Neutrophil (primary cell): ENCODE results near the gene GFPT2.

ENCODE experiments used
- H3K27ac ChIP-seq: fragments of 200-600 bp; sonication (generic); 2 replicates; pipeline ENCODE4 v1.5.1; 2016; ENCODE audit warnings: mild to moderate bottlenecking, moderate library complexity
- H3K27me3 ChIP-seq: fragments of 200-600 bp; sonication (generic); 2 replicates; pipeline ENCODE4 v1.6.0; 2016; ENCODE audit warnings: mild to moderate bottlenecking
- H3K36me3 ChIP-seq: fragments of 200-600 bp; sonication (generic); 2 replicates; pipeline ENCODE4 v1.5.1; 2017
- H3K4me1 ChIP-seq, 2 experiments: fragments of 200-600 bp in 1 of 2; sonication (generic) in 1 of 2; 1 replicate in 1 of 2; 2 replicates in 1 of 2; pipeline versions ENCODE4 v1.5.1 to v1.6.1; 2013 to 2016; ENCODE audit warnings: low read depth in 1 of 2, low read length in 1 of 2, mild to moderate bottlenecking in 1 of 2, moderate library complexity in 1 of 2; ENCODE audit not compliant: control insufficient read depth in 1 of 2, insufficient read depth in 1 of 2
- H3K4me3 ChIP-seq, 2 experiments: fragments of 200-600 bp in 1 of 2; sonication (generic) in 1 of 2; 1 replicate in 1 of 2; 2 replicates in 1 of 2; pipeline ENCODE4 v1.5.1; 2013 to 2016; ENCODE audit warnings: low read depth in 1 of 2, low read length in 1 of 2, mild to moderate bottlenecking in 1 of 2, moderate library complexity in 1 of 2
- H3K9me3 ChIP-seq: fragments of 200-600 bp; sonication (generic); 2 replicates; pipeline ENCODE4 v1.5.1; 2016
- CTCF ChIP-seq: fragments of 200-600 bp; sonication (generic); IDR thresholded peaks from 2 replicates; pipeline ENCODE4 v1.5.1; 2016; ENCODE audit warnings: antibody characterized with exemption

Gene GFPT2

GRCh38 chr5:180333661-180334060 lies 19.5 kb downstream of the GFPT2 start:
- Histone ChIP-seq H3K4me1 (no peaks in the 10 kb centered on the region), H3K9me3 (no peaks in the 10 kb centered on the region), H3K27ac (no peak overlapping the region), H3K36me3 (no peaks in the 10 kb centered on the region), H3K27me3 (peaks cover 50% of the 10 kb centered on the region), H3K4me3 (no peak overlapping the region)
- TF ChIP-seq CTCF, result no peak

DNA sequence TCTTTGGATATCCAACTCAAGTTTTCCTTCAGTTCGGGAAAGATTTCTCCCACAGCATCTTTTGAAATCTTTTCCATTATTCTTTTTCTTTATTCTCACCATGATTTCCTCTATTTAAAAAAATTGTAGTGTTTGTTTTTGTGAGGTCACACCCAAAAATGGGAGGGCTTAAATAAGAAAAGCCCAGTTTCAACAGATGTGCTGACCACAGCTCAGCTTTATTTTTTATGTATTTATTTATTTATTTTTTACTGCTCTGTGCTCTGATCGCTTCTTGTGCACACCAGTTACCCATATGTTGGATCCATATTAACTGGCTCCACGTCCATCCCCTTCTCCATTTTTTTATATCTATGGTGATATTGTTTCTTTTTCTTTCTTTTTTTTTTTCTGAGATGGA lies 20.3 kb downstream of the GFPT2 start:
- no peak for TF ChIP-seq CTCF
- Histone ChIP-seq H3K4me1 (no peaks in the 10 kb centered on the region), H3K36me3 (no peaks in the 10 kb centered on the region), H3K9me3 (no peaks in the 10 kb centered on the region), H3K27me3 (peaks cover 50% of the 10 kb centered on the region), H3K27ac (no peak overlapping the region), H3K4me3 (no peak overlapping the region)

DNA sequence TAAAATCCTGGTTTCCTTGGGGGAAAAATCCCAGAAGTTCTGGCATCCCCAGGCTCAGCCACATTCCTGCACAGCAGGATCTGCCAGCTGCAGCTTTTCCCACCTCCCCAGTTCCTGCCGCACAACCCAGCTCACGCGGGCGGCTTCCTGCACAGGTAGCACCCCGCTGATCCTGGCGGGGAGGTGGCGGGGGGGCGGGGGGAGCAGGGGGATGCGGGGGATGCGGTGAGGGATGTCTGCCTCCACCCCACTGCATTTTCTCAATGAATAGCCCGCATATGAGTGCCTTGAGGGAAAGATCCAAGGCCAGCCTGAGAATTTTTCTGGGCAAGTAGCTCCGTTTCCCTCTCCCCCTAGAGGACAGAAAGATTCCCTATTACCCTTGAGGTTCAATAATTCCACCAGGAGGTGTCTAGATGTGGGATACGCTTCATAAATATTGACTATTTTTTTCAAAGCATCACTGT lies 21.1 kb downstream of the GFPT2 start:
- Histone ChIP-seq H3K27ac (no peak overlapping the region), H3K4me1 (no peaks in the 10 kb centered on the region), H3K36me3 (no peaks in the 10 kb centered on the region), H3K9me3 (no peaks in the 10 kb centered on the region), H3K27me3 (peaks cover 50% of the 10 kb centered on the region), H3K4me3 (no peak overlapping the region)
- TF ChIP-seq CTCF, result no peak

GRCh38 chr5:180331647-180331950 lies 21.5 kb downstream of the GFPT2 start:
- Histone ChIP-seq H3K9me3 (no peaks in the 10 kb centered on the region), H3K36me3 (no peaks in the 10 kb centered on the region), H3K27ac (no peak overlapping the region), H3K4me3 (no peak overlapping the region), H3K4me1 (no peaks in the 10 kb centered on the region), H3K27me3 (peaks cover 50% of the 10 kb centered on the region)
- TF ChIP-seq CTCF, result no peak

- H3K4me3 ChIP-seq, result no peak overlapping the region
- H3K36me3 ChIP-seq, result no peaks in the 10 kb centered on the region
- no peak for TF ChIP-seq CTCF
- no peaks in the 10 kb centered on the region for H3K4me1 ChIP-seq
- peaks cover 50% of the 10 kb centered on the region for H3K27me3 ChIP-seq
- H3K9me3 ChIP-seq, result no peaks in the 10 kb centered on the region
- H3K27ac ChIP-seq, result no peak overlapping the region
Measured at GRCh38 chr5:180330810-180331646, 22.1 kb downstream of the GFPT2 start.
